VCaP (cell line): ENCODE results near the gene SEMA3G.

Experiments
- H3K27ac ChIP-seq: fragments of 450-650 bp; 2 replicates; pipeline ENCODE4 v1.5.1; 2017
- TF ChIP-seq, protein P1 (sequence below): fragments of 450-650 bp; conservative IDR thresholded peaks from 2 replicates; pipeline ENCODE4 v1.5.1; 2017; ENCODE audit warnings: mild to moderate bottlenecking, moderate library complexity

Gene SEMA3G

GRCh38 chr3:52399131-52399530 is 45.8 kb downstream of the SEMA3G start:
- no peak overlapping the region for H3K27ac ChIP-seq
- TF ChIP-seq, protein P1, sequence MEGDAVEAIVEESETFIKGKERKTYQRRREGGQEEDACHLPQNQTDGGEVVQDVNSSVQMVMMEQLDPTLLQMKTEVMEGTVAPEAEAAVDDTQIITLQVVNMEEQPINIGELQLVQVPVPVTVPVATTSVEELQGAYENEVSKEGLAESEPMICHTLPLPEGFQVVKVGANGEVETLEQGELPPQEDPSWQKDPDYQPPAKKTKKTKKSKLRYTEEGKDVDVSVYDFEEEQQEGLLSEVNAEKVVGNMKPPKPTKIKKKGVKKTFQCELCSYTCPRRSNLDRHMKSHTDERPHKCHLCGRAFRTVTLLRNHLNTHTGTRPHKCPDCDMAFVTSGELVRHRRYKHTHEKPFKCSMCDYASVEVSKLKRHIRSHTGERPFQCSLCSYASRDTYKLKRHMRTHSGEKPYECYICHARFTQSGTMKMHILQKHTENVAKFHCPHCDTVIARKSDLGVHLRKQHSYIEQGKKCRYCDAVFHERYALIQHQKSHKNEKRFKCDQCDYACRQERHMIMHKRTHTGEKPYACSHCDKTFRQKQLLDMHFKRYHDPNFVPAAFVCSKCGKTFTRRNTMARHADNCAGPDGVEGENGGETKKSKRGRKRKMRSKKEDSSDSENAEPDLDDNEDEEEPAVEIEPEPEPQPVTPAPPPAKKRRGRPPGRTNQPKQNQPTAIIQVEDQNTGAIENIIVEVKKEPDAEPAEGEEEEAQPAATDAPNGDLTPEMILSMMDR = no peak

DNA sequence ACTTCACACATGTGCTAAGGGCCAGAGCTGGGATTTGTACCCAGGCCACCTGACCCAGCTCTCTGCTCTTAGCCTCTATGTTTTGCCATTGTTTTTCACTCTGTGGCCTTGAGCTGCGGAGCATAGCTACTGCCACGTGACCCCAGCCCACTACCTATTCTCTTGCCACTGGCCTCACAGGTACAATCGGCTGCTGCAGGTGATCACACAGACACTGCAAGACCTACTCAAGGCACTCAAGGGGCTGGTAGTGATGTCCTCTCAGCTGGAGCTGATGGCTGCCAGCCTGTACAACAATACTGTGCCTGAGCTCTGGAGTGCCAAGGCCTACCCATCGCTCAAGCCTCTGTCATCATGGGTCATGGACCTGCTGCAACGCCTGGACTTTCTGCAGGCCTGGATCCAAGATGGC is 46.2 kb downstream of the SEMA3G start:
- H3K27ac ChIP-seq = no peak overlapping the region
- TF ChIP-seq, protein P1 = no peak

DNA sequence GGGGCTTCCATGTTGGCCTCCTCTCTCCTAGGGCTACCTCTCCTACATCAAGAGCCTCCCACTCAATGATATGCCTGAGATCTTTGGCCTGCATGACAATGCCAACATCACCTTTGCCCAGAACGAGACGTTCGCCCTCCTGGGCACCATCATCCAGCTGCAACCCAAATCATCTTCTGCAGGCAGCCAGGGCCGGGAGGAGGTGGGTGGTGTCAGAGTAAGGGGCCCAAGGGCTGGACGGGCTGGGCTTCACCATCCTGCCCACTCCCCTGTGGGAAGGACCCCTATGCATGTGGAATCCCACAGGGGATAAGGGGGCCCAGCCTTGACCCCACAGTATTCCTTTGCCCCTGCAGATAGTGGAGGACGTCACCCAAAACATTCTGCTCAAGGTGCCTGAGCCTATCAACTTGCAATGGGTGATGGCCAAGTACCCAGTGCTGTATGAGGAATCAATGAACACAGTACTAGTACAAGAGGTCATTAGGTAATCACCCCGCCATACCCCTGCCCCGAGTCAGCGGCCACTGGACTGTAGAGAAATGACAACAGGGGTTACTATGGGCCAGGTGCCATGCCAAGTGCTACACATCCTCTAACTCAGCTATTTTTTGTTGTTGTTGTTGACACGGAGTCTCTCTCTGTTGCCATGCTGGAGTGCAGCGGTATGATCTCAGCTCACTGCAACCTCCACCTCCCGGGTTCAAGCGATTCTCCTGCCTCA is 47.1 kb downstream of the SEMA3G start:
- TF ChIP-seq, protein P1 = no peak

GRCh38 chr3:52396907-52397591 is 47.9 kb downstream of the SEMA3G start:
- H3K27ac ChIP-seq = no peak overlapping the region
- TF ChIP-seq, protein P1 = no peak

More for the DNA sequence above, 47.1 kb downstream of the SEMA3G start:
- no peak overlapping the region for H3K27ac ChIP-seq

- TF ChIP-seq, protein P1 = no peak
- no peak overlapping the region for H3K27ac ChIP-seq
Measured at GRCh38 chr3:52396011-52396906, 48.6 kb downstream of the SEMA3G start.

GRCh38 chr3:52395503-52395865 is 49.4 kb downstream of the SEMA3G start:
- TF ChIP-seq, protein P1 = no peak
- no peak overlapping the region for H3K27ac ChIP-seq
